Measurements from ENCODE around the gene OR2J1. TPM values are rescaled to one million over a fixed set of nuclear protein-coding genes. Genes with fewer than 3 reads are reported as not detected.

The OR2J1 gene
- total RNA-seq, 1 experiment from 2014 or later = not detected

DNA sequence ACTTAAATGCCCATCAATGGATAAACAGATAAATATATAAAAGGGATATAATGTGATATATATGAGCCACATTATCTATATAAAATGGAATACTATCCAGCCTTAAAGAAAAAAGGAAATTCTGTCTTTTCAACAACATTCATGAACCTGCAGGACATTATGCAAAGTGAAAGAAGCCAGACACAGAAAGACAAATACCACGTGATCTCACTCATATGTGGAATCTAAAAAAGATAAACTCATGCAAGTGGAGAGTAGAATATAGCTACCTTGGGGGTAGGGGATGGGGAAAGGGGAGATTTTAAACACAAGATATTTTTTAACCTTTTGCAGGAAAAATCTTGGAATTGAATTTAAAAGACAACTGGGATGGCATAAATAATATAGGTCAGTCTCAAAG, 1.5 kb upstream of the OR2J1 start (continued):
- TF ChIP-seq, protein P1, sequence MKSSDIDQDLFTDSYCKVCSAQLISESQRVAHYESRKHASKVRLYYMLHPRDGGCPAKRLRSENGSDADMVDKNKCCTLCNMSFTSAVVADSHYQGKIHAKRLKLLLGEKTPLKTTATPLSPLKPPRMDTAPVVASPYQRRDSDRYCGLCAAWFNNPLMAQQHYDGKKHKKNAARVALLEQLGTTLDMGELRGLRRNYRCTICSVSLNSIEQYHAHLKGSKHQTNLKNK (CRISPR knock-in tag; IDR thresholded peaks at IDR 0.05) = no peak
- TF ChIP-seq, protein P2, sequence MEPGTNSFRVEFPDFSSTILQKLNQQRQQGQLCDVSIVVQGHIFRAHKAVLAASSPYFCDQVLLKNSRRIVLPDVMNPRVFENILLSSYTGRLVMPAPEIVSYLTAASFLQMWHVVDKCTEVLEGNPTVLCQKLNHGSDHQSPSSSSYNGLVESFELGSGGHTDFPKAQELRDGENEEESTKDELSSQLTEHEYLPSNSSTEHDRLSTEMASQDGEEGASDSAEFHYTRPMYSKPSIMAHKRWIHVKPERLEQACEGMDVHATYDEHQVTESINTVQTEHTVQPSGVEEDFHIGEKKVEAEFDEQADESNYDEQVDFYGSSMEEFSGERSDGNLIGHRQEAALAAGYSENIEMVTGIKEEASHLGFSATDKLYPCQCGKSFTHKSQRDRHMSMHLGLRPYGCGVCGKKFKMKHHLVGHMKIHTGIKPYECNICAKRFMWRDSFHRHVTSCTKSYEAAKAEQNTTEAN (CRISPR knock-in tag; IDR thresholded peaks at IDR 0.05) = no peak
- TF ChIP-seq FOXP1 (CRISPR knock-in tag; IDR thresholded peaks at IDR 0.05; ENCODE audit: borderline replicate concordance) (no peak), TEAD1 (CRISPR knock-in tag; IDR thresholded peaks at IDR 0.05) (no peak), SOX15 (CRISPR knock-in tag; IDR thresholded peaks at IDR 0.05) (no peak), RORB (CRISPR knock-in tag; IDR thresholded peaks at IDR 0.05) (no peak)
- TF ChIP-seq, protein P3, sequence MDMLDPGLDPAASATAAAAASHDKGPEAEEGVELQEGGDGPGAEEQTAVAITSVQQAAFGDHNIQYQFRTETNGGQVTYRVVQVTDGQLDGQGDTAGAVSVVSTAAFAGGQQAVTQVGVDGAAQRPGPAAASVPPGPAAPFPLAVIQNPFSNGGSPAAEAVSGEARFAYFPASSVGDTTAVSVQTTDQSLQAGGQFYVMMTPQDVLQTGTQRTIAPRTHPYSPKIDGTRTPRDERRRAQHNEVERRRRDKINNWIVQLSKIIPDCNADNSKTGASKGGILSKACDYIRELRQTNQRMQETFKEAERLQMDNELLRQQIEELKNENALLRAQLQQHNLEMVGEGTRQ (CRISPR knock-in tag; IDR thresholded peaks at IDR 0.05) = no peak
- TF ChIP-seq, protein P4, sequence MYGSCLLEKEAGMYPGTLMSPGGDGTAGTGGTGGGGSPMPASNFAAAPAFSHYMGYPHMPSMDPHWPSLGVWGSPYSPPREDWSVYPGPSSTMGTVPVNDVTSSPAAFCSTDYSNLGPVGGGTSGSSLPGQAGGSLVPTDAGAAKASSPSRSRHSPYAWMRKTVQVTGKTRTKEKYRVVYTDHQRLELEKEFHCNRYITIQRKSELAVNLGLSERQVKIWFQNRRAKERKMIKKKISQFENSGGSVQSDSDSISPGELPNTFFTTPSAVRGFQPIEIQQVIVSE (CRISPR knock-in tag; IDR thresholded peaks at IDR 0.05; ENCODE audit: borderline replicate concordance) = no peak
- TF ChIP-seq, protein P5, sequence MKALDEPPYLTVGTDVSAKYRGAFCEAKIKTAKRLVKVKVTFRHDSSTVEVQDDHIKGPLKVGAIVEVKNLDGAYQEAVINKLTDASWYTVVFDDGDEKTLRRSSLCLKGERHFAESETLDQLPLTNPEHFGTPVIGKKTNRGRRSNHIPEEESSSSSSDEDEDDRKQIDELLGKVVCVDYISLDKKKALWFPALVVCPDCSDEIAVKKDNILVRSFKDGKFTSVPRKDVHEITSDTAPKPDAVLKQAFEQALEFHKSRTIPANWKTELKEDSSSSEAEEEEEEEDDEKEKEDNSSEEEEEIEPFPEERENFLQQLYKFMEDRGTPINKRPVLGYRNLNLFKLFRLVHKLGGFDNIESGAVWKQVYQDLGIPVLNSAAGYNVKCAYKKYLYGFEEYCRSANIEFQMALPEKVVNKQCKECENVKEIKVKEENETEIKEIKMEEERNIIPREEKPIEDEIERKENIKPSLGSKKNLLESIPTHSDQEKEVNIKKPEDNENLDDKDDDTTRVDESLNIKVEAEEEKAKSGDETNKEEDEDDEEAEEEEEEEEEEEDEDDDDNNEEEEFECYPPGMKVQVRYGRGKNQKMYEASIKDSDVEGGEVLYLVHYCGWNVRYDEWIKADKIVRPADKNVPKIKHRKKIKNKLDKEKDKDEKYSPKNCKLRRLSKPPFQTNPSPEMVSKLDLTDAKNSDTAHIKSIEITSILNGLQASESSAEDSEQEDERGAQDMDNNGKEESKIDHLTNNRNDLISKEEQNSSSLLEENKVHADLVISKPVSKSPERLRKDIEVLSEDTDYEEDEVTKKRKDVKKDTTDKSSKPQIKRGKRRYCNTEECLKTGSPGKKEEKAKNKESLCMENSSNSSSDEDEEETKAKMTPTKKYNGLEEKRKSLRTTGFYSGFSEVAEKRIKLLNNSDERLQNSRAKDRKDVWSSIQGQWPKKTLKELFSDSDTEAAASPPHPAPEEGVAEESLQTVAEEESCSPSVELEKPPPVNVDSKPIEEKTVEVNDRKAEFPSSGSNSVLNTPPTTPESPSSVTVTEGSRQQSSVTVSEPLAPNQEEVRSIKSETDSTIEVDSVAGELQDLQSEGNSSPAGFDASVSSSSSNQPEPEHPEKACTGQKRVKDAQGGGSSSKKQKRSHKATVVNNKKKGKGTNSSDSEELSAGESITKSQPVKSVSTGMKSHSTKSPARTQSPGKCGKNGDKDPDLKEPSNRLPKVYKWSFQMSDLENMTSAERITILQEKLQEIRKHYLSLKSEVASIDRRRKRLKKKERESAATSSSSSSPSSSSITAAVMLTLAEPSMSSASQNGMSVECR (CRISPR knock-in tag; IDR thresholded peaks at IDR 0.05; ENCODE audit: borderline replicate concordance) = no peak

DNA sequence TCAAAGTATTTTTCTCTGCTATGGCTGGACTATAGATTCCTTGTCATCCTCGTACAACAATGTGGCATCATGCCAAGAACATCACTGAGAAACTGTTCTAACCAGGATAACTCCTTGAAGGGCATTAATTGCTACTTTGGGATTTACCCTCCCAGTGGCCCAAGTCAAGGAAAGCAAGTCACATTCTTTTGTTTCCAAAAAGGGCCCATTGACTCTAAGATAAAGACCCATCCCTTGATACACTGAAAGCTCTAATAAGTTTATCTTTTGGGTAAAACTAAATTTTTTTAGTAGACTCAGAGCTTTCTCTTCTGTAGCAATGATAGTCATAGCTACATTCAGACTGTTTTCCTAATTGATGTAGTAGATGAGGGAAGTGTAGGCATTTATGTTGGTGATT, 8.5 kb downstream of the OR2J1 start, which contains the start of gene OR2J3:
Gene OR2J3, plus strand, starts transcription at position 301 of the 400 bp plus-strand sequence. CDS start 3,833 bp downstream, outside the sequence.
- CTCF ChIA-PET = no interaction called here
- no peaks in the 10 kb centered on the region for H3K4me1 Mint-ChIP-seq
- no peak for ATAC-seq

More for the DNA sequence above, 8.5 kb downstream of the OR2J1 start, which contains the start of gene OR2J3:
- TF ChIP-seq, protein P6, sequence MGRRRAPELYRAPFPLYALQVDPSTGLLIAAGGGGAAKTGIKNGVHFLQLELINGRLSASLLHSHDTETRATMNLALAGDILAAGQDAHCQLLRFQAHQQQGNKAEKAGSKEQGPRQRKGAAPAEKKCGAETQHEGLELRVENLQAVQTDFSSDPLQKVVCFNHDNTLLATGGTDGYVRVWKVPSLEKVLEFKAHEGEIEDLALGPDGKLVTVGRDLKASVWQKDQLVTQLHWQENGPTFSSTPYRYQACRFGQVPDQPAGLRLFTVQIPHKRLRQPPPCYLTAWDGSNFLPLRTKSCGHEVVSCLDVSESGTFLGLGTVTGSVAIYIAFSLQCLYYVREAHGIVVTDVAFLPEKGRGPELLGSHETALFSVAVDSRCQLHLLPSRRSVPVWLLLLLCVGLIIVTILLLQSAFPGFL (CRISPR knock-in tag; IDR thresholded peaks at IDR 0.05; ENCODE audit: borderline replicate concordance) = no peak
- TF ChIP-seq, protein P7, sequence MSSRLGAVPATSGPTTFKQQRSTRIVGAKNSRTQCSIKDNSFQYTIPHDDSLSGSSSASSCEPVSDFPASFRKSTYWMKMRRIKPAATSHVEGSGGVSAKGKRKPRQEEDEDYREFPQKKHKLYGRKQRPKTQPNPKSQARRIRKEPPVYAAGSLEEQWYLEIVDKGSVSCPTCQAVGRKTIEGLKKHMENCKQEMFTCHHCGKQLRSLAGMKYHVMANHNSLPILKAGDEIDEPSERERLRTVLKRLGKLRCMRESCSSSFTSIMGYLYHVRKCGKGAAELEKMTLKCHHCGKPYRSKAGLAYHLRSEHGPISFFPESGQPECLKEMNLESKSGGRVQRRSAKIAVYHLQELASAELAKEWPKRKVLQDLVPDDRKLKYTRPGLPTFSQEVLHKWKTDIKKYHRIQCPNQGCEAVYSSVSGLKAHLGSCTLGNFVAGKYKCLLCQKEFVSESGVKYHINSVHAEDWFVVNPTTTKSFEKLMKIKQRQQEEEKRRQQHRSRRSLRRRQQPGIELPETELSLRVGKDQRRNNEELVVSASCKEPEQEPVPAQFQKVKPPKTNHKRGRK (CRISPR knock-in tag; IDR thresholded peaks at IDR 0.05; ENCODE audit: borderline replicate concordance) = no peak
- no peak for TF ChIP-seq ZNF317 (CRISPR knock-in tag; IDR thresholded peaks at IDR 0.05; ENCODE audit: borderline replicate concordance, low read depth)
- H3K27ac Mint-ChIP-seq = no peak within 1 kb of the TSS
- peaks cover 25% of the 10 kb centered on the region for H3K27me3 Mint-ChIP-seq (ENCODE audit: low read depth)
- no peak for DNase-seq (ENCODE audit: low spot score)
- no peaks in the 10 kb centered on the region for H3K9me3 Mint-ChIP-seq
- POLR2A ChIA-PET = no interaction called here
- no peaks in the 10 kb centered on the region for H3K36me3 Mint-ChIP-seq
- H3K4me3 Mint-ChIP-seq = no peak within 1 kb of the TSS

Data from WTC11 (cell line).